Measurements from ENCODE around the gene TMSB15B. TPM values are rescaled to one million over a fixed set of nuclear protein-coding genes. Genes with fewer than 3 reads are reported as not detected.
"Not testable (repeated sequence)": the region's sequence is repeated elsewhere in the genome, so short reads cannot be mapped to it uniquely, and the experiment has no call there.

TMSB15B gene
- polyA plus RNA-seq, 6 donors from 2014 or later = 12.4 to 38.5 (median 18.1) TPM

GRCh38 chrX:103953353-103953752 lies 9.1 kb upstream of the TMSB15B start:
- Mint-ChIP-seq H3K27ac (no peak overlapping the region), H3K4me1 (no peaks in the 10 kb centered on the region), H3K4me3 (no peak overlapping the region), H3K27me3 (no peaks in the 10 kb centered on the region), H3K36me3 (no peaks in the 10 kb centered on the region), H3K9me3 (no peaks in the 10 kb centered on the region)
- ATAC-seq (ENCODE audit: low read depth in 2 of 2) (no peak), DNase-seq (no peak)

- Mint-ChIP-seq H3K27ac (peak overlapping the region in 1 of 6 donors; percentile 3), H3K27me3 (no peaks in the 10 kb centered on the region), H3K36me3 (no peaks in the 10 kb centered on the region), H3K4me3 (no peak overlapping the region), H3K9me3 (no peaks in the 10 kb centered on the region), H3K4me1 (no peaks in the 10 kb centered on the region)
- no peak for ATAC-seq (ENCODE audit: low read depth in 2 of 2)
- DNase-seq = no peak
Observed at GRCh38 chrX:103954259-103954658, 8.2 kb upstream of the TMSB15B start.

- not testable (repeated sequence) for H3K36me3 Mint-ChIP-seq; H3K27ac Mint-ChIP-seq; H3K9me3 Mint-ChIP-seq; H3K27me3 Mint-ChIP-seq; H3K4me3 Mint-ChIP-seq; DNase-seq; H3K4me1 Mint-ChIP-seq; ATAC-seq (ENCODE audit: low read depth in 2 of 2)
Observed at GRCh38 chrX:103960599-103960998, 1.8 kb upstream of the TMSB15B start.

DNA sequence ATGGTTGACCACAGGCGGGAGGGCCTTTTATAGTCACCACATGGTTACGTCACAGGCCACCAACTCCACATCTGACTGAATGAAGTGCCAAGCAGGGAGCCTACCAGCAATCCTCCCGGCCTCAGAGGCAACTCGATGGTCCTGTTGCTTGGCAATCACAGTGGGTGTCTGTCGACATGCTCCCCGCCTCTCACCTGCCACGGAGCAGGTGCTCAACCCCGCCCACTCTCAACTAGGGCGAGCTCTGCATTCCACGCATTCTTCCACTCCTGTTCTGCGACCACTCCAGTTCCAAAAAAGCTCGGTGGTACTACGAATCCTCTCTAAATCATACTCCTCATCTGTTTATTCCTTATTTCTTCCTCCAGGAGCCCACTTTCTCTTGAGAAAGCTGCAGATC lies 21.1 kb downstream of the TMSB15B start:
- H3K27ac Mint-ChIP-seq; H3K4me1 Mint-ChIP-seq; ATAC-seq (ENCODE audit: low read depth in 2 of 2); H3K4me3 Mint-ChIP-seq; H3K9me3 Mint-ChIP-seq; H3K27me3 Mint-ChIP-seq; H3K36me3 Mint-ChIP-seq; DNase-seq: not testable (repeated sequence)

GRCh38 chrX:103999234-103999633 lies 36.8 kb downstream of the TMSB15B start:
- Mint-ChIP-seq H3K4me3 (no peak overlapping the region), H3K36me3 (no peaks in the 10 kb centered on the region), H3K27me3 (peaks cover 5 to 14% (median 6%) of the 10 kb centered on the region in 3 donors), H3K27ac (no peak overlapping the region), H3K9me3 (peaks cover 0 to 2% (median 0%) of the 10 kb centered on the region in 7 donors), H3K4me1 (no peaks in the 10 kb centered on the region)
- DNase-seq (no peak), ATAC-seq (ENCODE audit: low read depth in 2 of 2) (no peak)

DNA sequence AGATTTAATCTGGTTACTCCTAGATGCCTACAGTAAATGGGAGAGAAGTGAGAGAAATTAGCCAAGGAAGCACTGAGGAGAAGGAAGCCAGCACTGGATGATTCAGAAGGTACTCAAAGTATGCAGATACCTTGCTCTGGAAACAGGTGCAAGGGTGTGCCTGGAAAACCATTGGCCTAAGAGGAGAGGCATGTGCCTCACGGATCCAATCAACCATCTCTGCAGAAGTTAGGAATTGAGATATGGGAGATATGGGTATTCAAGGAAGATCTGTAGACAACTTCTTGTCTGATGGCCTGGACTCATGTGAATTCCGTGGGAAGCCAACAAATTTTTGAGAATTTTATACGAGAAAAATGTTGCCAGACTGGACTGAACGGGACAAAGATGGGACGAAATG lies 46.4 kb downstream of the TMSB15B start:
- Mint-ChIP-seq H3K9me3 (peaks cover 0 to 3% (median 0%) of the 10 kb centered on the region in 7 donors), H3K4me1 (no peaks in the 10 kb centered on the region), H3K27ac (peak overlapping the region in 1 of 6 donors; percentile 39), H3K4me3 (no peak overlapping the region), H3K36me3 (no peaks in the 10 kb centered on the region), H3K27me3 (peaks cover 0 to 5% (median 4%) of the 10 kb centered on the region in 3 donors)
- no peak for DNase-seq
- ATAC-seq (ENCODE audit: low read depth in 2 of 2) = no peak

DNA sequence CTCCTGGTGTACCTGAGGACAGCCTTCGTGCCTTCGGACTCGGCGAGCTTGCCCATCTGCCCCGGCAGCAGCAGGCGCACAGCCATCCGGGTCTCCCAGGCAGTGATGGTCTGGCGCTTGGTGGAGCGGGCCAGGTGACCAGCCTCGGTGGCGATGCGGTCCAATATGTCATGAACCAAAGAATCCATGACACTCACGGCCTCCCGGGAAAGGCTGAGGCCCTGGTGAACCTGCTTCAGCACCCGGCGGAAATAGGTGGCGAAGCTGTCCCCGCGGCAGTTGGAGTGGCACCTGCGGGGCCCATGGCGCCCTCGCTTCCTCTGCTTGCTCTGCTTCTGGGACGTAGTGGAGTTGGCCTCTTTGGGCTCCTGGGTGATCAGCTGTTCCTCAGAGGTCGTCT lies 50.7 kb downstream of the TMSB15B start:
- Mint-ChIP-seq H3K36me3 (no peaks in the 10 kb centered on the region), H3K27ac (no peak overlapping the region), H3K4me3 (no peak overlapping the region), H3K4me1 (no peaks in the 10 kb centered on the region), H3K27me3 (peaks cover 0 to 12% (median 0%) of the 10 kb centered on the region in 3 donors), H3K9me3 (peaks cover 0 to 2% (median 0%) of the 10 kb centered on the region in 7 donors)
- DNase-seq = no peak
- ATAC-seq (ENCODE audit: low read depth in 2 of 2) = no peak

- Mint-ChIP-seq H3K27me3 (peaks cover 0 to 15% (median 0%) of the 10 kb centered on the region in 3 donors), H3K4me3 (no peak within 1 kb of the TSS), H3K9me3 (peaks cover 0 to 2% (median 0%) of the 10 kb centered on the region in 7 donors), H3K36me3 (no peaks in the 10 kb centered on the region), H3K4me1 (no peaks in the 10 kb centered on the region), H3K27ac (no peak within 1 kb of the TSS)
- DNase-seq (no peak), ATAC-seq (ENCODE audit: low read depth in 2 of 2) (no peak)
Observed at GRCh38 chrX:104013606-104014005, 51.2 kb downstream of the TMSB15B start, which contains the start of gene H2BW1. Gene H2BW1 (minus strand): TSS chrX:104013708. CDS start chrX:104013576, 132 bp downstream.

GRCh38 chrX:104015576-104015975 lies 53.1 kb downstream of the TMSB15B start:
- H3K9me3 Mint-ChIP-seq; H3K4me3 Mint-ChIP-seq; H3K4me1 Mint-ChIP-seq; ATAC-seq (ENCODE audit: low read depth in 2 of 2); H3K27ac Mint-ChIP-seq; DNase-seq; H3K36me3 Mint-ChIP-seq: not testable (repeated sequence)
- H3K27me3 Mint-ChIP-seq = peaks cover 0 to 20% (median 0%) of the 10 kb centered on the region in 3 donors

Other genes starting within 250 kb of the TMSB15B start
- gene PLP1, start 185.8 kb upstream of the TMSB15B start, polyA plus RNA-seq (ENCODE audit: low read depth in 6 of 6) = not detected
- under 1 TPM; 0.10 to 0.73 (median 0.22) TPM for gene RAB9B, start 130.4 kb upstream of the TMSB15B start, polyA plus RNA-seq (ENCODE audit: low read depth in 6 of 6)
- not detected for gene H2BW1, start 51.1 kb downstream of the TMSB15B start, polyA plus RNA-seq (ENCODE audit: low read depth in 6 of 6)
- gene H2BW2, start 77.3 kb downstream of the TMSB15B start, polyA plus RNA-seq (ENCODE audit: low read depth in 6 of 6) = not detected
- 1 to 10 TPM in 2 of 6 donors, under 1 TPM in 3, not detected in 1; 0.66 to 1.5 (median 0.90) TPM for gene TMSB15C, start 113.6 kb downstream of the TMSB15B start, polyA plus RNA-seq (ENCODE audit: low read depth in 6 of 6)
- 10 to 100 TPM; 14.1 to 30.6 (median 23.5) TPM for gene ZCCHC18, start 149.9 kb downstream of the TMSB15B start, polyA plus RNA-seq (ENCODE audit: low read depth in 6 of 6)
- 10 to 100 TPM; 11.1 to 14.7 (median 12.9) TPM for gene SLC25A53, start 194.4 kb downstream of the TMSB15B start, polyA plus RNA-seq (ENCODE audit: low read depth in 6 of 6)
- 10 to 100 TPM in 5 of 6 donors, 1 to 10 TPM in 1; 8.5 to 14.4 (median 12.5) TPM for gene FAM199X, start 203.8 kb downstream of the TMSB15B start, polyA plus RNA-seq (ENCODE audit: low read depth in 6 of 6)

All from naive B cell (primary cell).